CD4-positive, alpha-beta T cell treated with Interleukin-21 for 1 hour (primary cell): ENCODE measurements around the gene KLF7.

Source experiments
- DNase-seq: peaks from one replicate; pipeline ENCODE4 v3.0.0-alpha.2; 2020

Gene KLF7

DNA sequence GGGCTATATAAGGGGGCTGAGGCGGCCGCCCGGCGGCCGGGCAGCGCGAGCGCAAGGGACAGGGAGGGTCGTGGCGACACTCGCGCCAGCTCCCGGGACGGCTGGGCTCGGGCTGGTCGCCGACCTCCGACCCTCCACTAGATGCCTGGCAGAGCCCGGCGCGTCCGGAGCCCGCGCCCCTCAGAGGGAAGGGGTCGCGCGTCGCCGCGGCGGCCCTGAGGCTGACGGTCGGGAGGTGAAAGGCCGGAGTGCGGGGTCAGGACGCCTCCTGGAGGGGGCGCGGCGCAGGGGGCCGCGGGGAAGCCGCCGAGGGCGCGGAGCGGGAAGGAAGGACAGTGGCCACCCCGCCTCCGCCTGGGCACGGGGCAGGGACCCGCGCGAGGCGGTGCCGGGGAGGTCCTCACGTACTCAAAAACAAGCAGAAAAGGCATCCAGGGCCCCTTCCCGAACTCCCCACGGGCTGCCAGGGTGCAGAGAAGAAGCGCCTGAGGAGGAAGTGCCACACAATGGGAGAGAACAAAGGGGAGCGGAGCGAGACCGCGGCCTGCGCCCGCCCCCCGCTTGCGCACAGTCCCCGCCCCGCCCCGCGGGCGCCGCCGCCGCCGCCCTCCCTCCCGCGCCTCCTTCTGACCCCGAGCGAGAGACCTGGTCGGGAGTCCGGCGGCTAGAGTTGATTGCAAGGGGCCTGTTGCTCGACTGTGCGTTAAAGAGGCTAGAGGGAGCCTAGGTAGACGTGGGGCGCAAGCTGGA, 776 bp upstream of the KLF7 start:
- DNase-seq = peak; percentile 75

DNA sequence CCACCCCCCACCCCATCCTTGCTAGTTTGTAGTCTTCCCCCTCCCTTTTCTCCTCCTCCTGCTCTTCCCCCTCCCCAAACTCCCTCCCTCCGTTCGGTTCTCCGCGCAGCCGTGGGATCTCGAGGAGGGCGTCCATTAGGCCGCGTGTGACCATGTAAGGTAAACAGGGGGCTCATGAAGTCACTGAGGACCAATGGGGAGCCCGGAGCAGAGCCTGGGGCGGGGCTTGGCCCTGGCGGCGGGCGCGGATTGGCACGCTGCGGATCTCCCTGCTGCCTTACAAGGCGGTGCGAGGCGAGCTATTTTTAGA, 246 bp upstream of the KLF7 start:
- DNase-seq = peak; percentile 97

DNA sequence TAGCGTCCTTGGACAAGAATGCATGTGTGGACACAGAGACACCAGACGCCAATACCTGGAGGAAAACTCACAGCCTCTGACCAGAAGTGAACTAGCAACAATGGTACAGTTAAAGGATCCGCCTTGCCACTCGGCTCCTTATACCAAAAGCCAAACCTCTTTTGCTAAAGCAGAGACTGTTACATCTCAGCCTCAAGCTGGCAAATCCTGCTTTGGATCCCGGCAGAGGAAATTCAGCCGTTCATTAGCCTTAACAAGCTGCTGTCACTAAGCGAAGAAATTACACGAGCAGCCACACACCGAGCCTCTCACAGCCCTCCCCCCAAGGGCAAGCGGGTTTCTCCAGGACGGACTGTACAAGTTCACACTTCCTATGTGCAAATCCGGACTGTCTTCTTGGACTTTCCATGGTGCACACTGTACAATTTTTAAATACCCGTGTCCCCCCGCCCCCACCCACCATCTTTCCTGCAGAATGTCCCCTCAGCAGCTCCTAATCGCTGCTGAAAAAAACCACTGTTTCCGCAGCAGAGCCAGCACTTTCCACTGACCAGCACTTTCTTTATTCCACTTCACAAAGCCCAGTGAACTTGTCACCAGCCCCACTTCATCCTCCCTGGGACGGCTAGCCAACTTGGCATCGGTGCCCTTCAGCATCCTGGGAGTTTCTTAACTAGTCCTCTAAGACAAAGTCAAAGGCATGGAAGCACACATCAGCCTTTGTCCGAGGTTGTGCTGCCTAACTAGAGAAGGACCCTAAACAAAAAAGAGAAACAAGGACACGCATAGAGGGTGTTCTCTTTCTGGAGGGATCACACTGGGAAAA, 1.5 kb downstream of the KLF7 start:
- DNase-seq = peak; percentile 34

- DNase-seq = no peak
These were observed 2.1 kb downstream of the KLF7 start for GRCh38 chr2:207163756-207164005.

DNA sequence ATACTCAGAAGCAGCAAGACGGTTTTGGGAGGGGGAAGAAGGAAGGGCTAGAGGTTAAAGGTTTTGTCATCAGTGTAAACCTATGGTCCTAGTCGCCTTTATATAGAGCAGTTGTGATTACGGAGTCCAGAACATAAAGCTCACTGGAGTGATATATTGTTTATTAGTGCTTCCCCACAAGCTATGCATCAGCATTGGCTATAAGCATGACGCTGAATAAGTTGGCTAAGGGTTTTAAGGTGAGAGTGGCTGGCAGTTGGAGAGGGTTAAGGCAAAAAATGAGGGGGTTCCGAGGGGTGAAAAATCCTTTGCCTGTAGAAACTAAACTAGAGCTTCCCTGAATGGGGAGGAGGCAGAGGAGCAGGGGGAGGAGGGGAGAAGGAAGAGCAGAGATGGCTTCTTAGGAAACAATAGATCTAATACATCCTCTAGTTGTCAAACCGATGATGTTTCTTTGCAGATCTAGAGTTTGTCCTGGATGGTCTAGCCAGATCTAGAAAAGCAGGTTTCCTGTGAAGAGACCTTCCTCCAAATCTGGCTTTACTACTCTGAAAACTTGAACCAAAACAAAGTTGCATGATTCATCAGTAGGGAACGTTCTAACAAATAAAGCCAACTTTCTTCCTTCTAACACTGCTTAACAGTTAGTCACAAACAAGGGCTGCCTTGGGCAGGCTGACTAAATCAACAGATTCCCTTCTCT, 2.5 kb downstream of the KLF7 start:
- no peak for DNase-seq

DNA sequence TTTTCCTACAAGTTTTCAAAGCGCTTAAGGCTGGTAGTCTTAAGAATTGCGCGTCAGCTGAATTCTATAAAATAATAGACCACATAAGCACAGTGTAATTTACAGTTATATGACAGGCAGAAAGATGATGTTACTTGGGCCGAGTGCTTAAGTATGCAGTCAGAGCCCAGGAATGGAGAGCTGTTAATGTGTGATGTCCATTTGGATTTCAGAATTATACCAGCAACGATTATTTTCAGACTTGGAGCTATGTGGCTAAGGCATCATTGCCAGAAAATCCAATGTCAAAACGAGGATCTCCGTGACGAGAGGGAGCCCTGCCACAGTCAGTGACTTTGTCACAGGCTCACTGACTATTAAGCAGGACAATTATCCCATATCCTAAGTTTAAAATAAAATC, 3.4 kb downstream of the KLF7 start:
- no peak for DNase-seq

- no peak for DNase-seq
These were observed 4.3 kb downstream of the KLF7 start for GRCh38 chr2:207161247-207162123.

GRCh38 chr2:207160115-207160514, 5.6 kb downstream of the KLF7 start:
- DNase-seq = no peak

- no peak for DNase-seq
These were observed 6.7 kb downstream of the KLF7 start for GRCh38 chr2:207159002-207159401.

- DNase-seq = no peak
These were observed 8.0 kb downstream of the KLF7 start for GRCh38 chr2:207157731-207158130.

DNA sequence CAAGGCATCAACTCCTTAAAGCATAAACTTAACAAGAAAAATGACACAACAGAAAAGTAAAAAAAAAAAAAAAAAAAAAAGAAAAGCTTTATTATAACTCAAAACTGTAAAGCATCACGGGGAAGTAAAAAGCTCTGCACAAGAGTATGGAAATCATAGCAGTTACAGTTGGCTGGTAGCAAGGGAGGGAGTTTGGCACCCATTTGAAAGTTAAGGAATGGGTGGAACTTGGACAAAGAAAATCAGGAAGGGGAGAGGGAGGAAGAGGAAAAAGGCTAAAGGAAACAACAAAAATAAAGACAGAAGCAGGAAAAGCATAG, 8.6 kb downstream of the KLF7 start:
- no peak for DNase-seq

GRCh38 chr2:207156451-207157161, 9.1 kb downstream of the KLF7 start:
- no peak for DNase-seq

DNA sequence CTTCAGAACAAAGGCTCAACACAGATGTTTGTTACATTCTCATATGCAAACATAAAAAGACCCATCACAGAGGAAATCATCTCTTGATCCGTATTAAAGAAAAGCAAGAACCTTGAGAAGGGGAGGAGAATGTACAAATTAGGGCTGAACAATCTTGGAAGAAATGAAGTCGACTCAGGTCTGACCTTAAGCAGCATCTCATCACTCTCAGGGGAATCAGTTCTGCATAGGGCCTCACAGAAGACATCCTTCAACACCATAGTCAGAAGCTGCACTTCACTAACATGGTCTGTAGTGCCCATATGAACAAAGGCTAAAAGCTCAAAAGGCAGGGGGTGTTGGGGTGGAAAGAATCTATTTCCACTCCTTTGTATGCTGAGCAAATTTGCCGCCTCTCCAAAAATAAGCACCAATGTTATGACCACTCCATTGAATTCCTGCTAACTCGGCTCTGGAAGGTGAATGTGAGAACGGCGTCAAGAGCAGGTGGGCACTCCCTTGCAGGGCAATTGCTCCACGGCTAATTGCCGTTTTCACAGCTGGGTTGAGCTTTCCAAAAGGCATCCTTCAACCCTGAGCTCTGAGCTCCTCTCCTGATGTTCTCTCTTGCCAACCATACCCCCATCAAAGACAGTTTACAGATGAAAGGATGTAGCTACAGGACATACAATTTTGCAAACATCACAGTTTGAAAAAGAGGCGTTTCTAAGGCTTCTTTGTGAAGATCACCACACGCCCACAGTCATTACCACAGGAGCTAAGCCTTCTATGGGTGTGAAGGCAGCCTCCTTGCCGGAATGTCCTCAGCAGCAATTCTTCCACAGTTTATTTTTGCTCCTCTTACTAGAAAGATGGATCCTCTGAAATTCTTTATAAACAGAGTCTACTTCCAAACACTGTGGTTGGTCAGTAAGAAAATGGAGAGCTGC, 10.0 kb downstream of the KLF7 start:
- DNase-seq = no peak

DNA sequence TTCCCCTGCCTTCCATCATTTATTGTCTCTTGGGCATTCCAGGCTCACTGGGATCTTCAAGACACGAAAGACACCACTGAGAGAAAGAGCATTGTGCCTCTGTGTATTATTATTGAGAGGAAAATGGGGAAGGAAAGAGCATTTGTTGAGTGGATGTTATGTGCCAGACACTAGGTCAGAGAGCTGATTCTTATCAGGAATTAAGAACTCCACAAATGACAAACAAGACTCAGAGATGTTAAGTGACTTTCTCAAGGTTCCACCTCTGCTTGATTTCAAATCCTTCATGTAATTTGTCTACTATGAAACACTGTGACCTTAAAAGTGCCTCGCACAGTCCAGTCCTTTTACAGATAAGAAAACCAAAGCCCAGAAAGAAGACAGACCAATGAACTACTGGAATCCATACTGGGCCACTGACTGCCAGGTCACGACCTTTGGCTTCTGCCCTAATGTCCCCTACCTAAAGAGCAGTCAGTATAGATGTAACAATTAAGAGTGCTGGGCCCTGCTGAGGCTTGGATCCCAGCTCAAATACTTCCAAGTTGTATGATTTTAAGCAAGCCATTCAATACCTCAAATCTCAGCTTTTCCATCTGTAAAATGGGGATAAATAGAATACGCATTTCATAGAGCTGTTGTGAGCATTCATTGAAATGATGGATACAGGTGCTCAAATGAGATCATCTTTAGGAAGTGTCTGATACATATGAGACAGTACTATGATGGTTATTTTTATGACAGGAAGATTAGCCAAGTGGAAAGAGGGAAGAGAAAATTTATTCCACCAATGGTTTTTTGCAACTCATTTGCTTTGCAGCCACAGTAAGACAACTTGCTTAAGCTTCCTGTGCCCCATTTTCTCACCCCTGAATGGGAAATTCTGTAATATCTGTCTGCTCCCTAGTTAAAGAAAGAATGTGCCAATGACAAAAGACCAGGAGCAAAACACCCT, 10.9 kb downstream of the KLF7 start:
- DNase-seq = no peak

GRCh38 chr2:207153266-207153975, 12.3 kb downstream of the KLF7 start:
- no peak for DNase-seq

- DNase-seq = no peak
These were observed 14.7 kb downstream of the KLF7 start for GRCh38 chr2:207151048-207151447.

- DNase-seq = no peak
These were observed 15.5 kb downstream of the KLF7 start for GRCh38 chr2:207150284-207150683.

DNA sequence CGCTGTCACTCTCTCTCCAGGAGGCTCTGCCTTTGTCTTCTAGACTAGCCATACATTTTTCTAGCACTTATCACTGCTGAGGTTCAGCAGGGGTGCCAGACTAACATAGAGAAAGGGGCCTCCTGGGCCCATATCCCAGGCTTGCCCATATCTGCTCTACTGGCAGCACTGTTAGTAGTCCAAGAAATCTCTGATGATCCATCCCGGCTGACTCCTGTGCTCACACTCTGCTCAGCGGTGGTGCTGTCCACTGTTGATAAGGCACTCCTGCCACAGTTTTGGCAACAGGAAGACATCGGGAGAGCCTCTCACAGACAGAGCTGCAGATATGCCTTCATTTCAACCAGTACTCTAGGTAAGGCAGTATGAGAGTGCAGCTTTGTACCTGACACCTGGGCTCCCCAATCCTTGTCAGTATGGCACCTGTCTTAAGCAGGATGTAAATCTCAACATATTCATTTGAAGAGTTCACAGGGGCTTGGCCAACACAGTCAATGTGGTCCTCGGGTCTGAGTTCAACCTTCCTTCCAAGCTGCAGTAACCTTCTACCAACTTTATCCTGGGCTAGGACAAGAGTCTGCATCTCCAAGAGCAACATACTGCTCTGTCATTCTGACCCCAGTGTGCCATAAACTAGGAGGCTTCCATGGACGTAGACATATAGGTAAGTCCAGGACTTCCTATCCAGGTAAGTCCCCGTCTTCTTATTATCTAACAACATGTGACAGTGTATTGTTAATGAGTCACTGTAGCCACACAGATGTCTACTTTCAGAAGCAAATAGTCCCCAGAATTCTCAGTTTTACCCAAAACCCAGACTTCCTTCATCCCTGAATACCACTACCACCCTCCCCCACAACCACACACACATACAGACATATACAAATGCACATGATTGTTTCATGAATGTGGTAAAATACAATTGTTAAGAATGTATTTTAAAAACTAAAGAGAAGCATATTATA, 16.2 kb downstream of the KLF7 start:
- no peak for DNase-seq
